Mononuclear cell (primary cell): ENCODE results near the gene CATSPER3. TPM values are rescaled to one million over a fixed set of nuclear protein-coding genes. Genes with fewer than 3 reads are reported as not detected.

Experiments
- H3K27me3 ChIP-seq: 2 replicates; pipeline ENCODE4 v1.6.0; 2011; ENCODE audit warnings: low read length, control low read depth; ENCODE audit not compliant: insufficient read depth
- H3K4me1 ChIP-seq: 2 replicates; pipeline ENCODE4 v1.5.1; 2011; ENCODE audit warnings: mild to moderate bottlenecking, low read length, control low read depth; ENCODE audit not compliant: insufficient read depth
- H3K4me3 ChIP-seq: 2 replicates; pipeline ENCODE4 v1.5.1; 2011; ENCODE audit warnings: mild to moderate bottlenecking, low read length, moderate library complexity
- H3K9me3 ChIP-seq: 2 replicates; pipeline ENCODE4 v1.5.1; 2011; ENCODE audit warnings: low read depth, mild to moderate bottlenecking, control low read depth, low read length
- total RNA-seq: library from RNA; depleted of rRNA; stranded (reverse); fragments of >200 nt; gene quantifications from one replicate; pipeline ENCODE4 v1.2.3, GENCODE V29; 2012

Gene CATSPER3
- total RNA-seq, 1 donor: 0.10 TPM

- Histone ChIP-seq H3K4me1 (peaks cover 11% of the 10 kb centered on the region), H3K4me3 (no peak overlapping the region), H3K27me3 (peaks cover 60% of the 10 kb centered on the region), H3K9me3 (no peaks in the 10 kb centered on the region)
These were observed 80.6 kb downstream of the CATSPER3 start for GRCh38 chr5:135048286-135048685.

- Histone ChIP-seq H3K9me3 (no peaks in the 10 kb centered on the region), H3K4me1 (peaks cover 15% of the 10 kb centered on the region), H3K27me3 (peaks cover 54% of the 10 kb centered on the region), H3K4me3 (no peak overlapping the region)
These were observed 81.2 kb downstream of the CATSPER3 start for GRCh38 chr5:135048930-135049329.

- H3K27me3 ChIP-seq: peaks cover 51% of the 10 kb centered on the region
- no peak overlapping the region for H3K4me3 ChIP-seq
- H3K9me3 ChIP-seq: no peaks in the 10 kb centered on the region
- peaks cover 18% of the 10 kb centered on the region for H3K4me1 ChIP-seq
These were observed 82.6 kb downstream of the CATSPER3 start for GRCh38 chr5:135050244-135050767.

- H3K4me3 ChIP-seq: no peak overlapping the region
- H3K27me3 ChIP-seq: peaks cover 45% of the 10 kb centered on the region
- peaks cover 18% of the 10 kb centered on the region for H3K4me1 ChIP-seq
- no peaks in the 10 kb centered on the region for H3K9me3 ChIP-seq
These were observed 83.7 kb downstream of the CATSPER3 start for GRCh38 chr5:135051399-135051798.

GRCh38 chr5:135051872-135052271, 84.2 kb downstream of the CATSPER3 start:
- Histone ChIP-seq H3K4me3 (no peak overlapping the region), H3K27me3 (peaks cover 45% of the 10 kb centered on the region), H3K9me3 (no peaks in the 10 kb centered on the region), H3K4me1 (peaks cover 18% of the 10 kb centered on the region)

GRCh38 chr5:135052511-135053145, 84.9 kb downstream of the CATSPER3 start:
- no peaks in the 10 kb centered on the region for H3K9me3 ChIP-seq
- H3K4me3 ChIP-seq: no peak overlapping the region
- peaks cover 18% of the 10 kb centered on the region for H3K4me1 ChIP-seq
- H3K27me3 ChIP-seq: peaks cover 45% of the 10 kb centered on the region

DNA sequence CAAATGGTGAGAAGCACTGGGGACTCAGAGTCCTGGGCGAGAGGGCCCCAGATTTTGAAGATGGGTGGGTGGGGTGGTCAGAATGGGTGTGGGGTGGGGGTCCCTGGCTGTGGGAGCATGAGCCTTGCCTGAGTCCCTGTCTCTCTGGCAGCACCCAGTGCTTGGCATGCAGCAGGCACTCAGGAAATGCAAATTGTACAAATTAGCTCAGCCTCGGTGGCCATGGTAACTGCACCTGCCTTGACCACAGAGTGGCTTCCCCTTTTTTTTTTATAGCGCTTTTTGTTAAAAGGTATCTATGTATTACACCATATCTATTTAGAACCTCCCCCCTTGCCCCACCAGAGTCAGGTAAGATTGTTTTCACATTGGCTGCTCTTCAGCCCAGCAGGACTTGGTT, 85.6 kb downstream of the CATSPER3 start:
- Histone ChIP-seq H3K4me3 (no peak overlapping the region), H3K4me1 (peaks cover 18% of the 10 kb centered on the region), H3K9me3 (no peaks in the 10 kb centered on the region), H3K27me3 (peaks cover 42% of the 10 kb centered on the region)

- peaks cover 18% of the 10 kb centered on the region for H3K4me1 ChIP-seq
- H3K4me3 ChIP-seq: no peak overlapping the region
- no peaks in the 10 kb centered on the region for H3K9me3 ChIP-seq
- H3K27me3 ChIP-seq: peaks cover 37% of the 10 kb centered on the region
These were observed 86.3 kb downstream of the CATSPER3 start for GRCh38 chr5:135053989-135054388.

GRCh38 chr5:135054546-135054945, 86.8 kb downstream of the CATSPER3 start:
- Histone ChIP-seq H3K9me3 (no peaks in the 10 kb centered on the region), H3K4me3 (no peak overlapping the region), H3K27me3 (peaks cover 34% of the 10 kb centered on the region), H3K4me1 (peaks cover 18% of the 10 kb centered on the region)

DNA sequence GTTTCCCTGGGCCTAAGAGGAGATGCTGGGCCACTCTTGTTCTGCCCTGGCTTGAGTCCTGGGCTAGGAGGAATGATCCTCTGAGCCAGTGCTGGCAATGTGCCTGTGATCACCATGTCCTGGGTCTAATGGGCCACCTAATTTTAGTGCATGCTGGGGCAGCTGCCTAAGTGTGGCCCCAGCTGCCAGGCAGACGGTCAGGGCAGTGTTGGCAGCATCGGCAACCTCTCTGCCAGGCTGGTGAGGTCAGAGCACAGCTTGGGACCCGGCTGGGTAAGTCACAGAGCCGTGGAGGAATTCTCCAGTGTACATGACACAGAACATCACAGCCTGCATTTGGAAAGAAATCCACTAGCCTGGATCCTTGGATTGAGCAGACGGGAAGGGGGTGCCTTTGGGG, 87.7 kb downstream of the CATSPER3 start:
- H3K9me3 ChIP-seq: no peaks in the 10 kb centered on the region
- H3K27me3 ChIP-seq: peaks cover 25% of the 10 kb centered on the region
- no peak overlapping the region for H3K4me3 ChIP-seq
- H3K4me1 ChIP-seq: peaks cover 18% of the 10 kb centered on the region

GRCh38 chr5:135056316-135057030, 88.8 kb downstream of the CATSPER3 start:
- no peak overlapping the region for H3K4me3 ChIP-seq
- peaks cover 15% of the 10 kb centered on the region for H3K27me3 ChIP-seq
- peaks cover 18% of the 10 kb centered on the region for H3K4me1 ChIP-seq
- H3K9me3 ChIP-seq: no peaks in the 10 kb centered on the region

GRCh38 chr5:135057233-135057632, 89.5 kb downstream of the CATSPER3 start:
- H3K27me3 ChIP-seq: peaks cover 8% of the 10 kb centered on the region
- H3K4me1 ChIP-seq: peaks cover 16% of the 10 kb centered on the region
- H3K9me3 ChIP-seq: no peaks in the 10 kb centered on the region
- H3K4me3 ChIP-seq: no peak overlapping the region

DNA sequence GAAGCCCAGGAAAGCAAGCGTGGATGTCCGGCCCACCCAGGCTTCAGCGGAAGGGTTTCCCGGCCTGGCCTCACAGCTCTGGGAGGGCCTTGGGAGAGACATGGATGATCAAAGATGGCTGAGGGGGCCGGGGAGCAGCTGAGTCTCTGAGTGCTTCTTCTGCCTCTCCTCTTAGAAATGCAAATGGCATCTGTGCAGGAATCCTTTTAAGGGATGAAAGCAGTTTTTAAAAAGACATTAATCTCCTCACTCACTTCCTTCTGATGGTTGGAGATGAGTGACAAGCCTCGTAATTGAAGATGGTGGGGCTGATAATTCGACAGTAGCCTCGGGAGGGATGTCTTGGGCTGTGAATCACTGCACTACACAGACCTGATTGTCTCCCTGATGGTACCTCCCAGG, 90.6 kb downstream of the CATSPER3 start:
- Histone ChIP-seq H3K4me3 (no peak overlapping the region), H3K4me1 (peaks cover 8% of the 10 kb centered on the region), H3K27me3 (no peaks in the 10 kb centered on the region), H3K9me3 (no peaks in the 10 kb centered on the region)

GRCh38 chr5:135059000-135059923, 91.6 kb downstream of the CATSPER3 start:
- H3K4me1 ChIP-seq: no peaks in the 10 kb centered on the region
- H3K9me3 ChIP-seq: no peaks in the 10 kb centered on the region
- H3K4me3 ChIP-seq: no peak overlapping the region
- no peaks in the 10 kb centered on the region for H3K27me3 ChIP-seq

- Histone ChIP-seq H3K9me3 (no peaks in the 10 kb centered on the region), H3K27me3 (no peaks in the 10 kb centered on the region), H3K4me3 (no peak overlapping the region), H3K4me1 (no peaks in the 10 kb centered on the region)
These were observed 92.3 kb downstream of the CATSPER3 start for GRCh38 chr5:135060021-135060420.
